Activated CD4-positive, alpha-beta T cell treated with anti-CD3 and anti-CD28 coated beads, Interleukin-10, Interleukin-2, amounts not matched to agents 100 ng/mL and 50 ng/mL, durations not matched to agents 16 hours and 8 hours (primary cell): ENCODE measurements around the gene TMEFF2.

Source experiments
- DNase-seq: peaks from one replicate; pipeline ENCODE4 v3.0.0-alpha.2; 2020

Gene TMEFF2

DNA sequence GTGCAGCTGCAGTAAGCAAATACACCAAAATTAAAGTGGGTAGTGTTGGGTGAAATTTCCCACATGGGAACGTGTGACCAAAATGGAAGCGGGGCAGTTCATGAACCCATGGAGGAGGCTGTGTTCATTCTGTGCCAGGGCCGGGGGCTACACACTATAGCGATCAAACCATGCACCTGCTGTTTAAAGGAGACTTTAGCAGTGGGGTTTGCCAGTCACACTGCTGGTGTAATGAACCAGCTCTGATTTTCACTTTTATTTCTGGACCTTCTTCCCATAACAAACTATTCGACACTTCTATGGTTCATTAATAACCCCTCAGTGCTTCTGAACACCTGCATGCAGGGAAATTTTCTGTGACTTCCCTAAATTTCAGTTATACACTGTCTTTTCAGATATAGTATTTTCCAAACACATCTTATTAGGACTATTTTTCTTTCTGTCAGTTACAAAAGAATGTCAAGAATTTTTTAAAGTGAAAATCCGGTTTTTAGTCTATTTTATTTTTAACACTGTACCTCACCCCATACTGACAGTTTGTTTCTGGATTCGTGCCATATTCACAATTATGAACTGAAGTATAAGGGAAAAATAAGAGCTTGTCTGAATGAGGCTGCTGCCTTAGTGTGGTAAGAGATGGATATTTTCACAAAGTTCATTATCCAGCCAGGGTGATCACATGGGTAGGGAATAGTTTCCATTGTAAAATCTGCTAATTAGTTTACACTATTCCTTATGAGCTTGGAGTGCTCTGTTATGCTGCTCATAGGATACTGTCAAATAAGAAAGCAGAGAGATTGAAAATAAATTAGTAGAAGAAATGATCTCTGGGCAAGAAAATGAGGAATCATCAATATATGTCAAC is 236.5 kb downstream of the TMEFF2 start:
- no peak for DNase-seq

DNA sequence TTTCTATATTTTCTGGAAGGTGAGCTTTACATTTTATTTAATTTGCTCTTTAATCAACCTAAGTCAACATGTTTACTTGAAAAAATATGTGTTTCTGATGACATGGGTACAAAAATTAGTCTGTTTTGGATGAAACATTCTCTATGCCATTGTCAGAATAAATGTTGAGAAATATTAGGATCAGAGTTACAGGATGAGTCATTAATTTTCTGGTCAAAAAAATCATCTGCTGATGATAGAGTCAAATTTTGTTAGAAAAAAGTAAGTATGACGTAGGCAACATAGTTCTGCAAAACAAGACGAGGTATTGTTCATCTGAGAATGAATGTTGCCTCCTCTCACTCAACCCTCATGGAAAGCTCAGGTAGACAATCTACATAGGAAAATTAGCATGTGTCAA is 240.3 kb downstream of the TMEFF2 start:
- DNase-seq: no peak

DNA sequence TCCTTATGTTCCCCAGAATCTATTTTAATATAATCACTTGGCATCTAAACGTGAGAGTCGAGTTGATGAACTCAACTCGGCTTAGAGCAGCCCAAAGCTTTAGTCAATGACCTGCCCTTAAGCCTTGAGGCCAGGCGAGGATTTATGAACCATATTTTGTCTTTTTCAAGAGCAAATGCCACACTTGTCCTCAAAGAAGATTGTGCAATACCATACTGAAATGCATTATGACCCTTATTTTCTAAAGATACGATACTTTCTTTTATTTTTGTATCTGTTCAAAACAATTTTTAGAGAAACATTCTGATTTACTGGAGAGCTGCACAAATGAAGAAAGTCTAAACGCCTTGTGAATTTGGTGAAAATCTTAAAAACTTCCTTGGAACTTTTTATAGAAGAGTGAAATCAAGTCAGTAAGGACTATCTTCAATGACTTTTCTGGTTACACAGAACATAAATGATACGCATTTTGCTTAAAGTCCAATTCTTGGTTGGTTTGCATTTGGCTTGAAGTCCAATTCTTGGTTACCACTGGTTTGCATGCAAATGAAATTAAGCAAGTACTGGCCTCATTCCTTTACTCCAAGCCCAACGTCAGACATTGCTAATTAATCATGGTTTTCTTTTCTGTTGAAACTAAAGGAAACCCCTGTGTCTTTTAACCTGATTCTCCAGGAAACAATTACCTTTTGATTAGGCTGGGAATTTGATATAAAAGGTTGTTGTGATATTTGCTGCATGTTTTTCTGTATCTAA is 242.0 kb downstream of the TMEFF2 start:
- DNase-seq: no peak

DNA sequence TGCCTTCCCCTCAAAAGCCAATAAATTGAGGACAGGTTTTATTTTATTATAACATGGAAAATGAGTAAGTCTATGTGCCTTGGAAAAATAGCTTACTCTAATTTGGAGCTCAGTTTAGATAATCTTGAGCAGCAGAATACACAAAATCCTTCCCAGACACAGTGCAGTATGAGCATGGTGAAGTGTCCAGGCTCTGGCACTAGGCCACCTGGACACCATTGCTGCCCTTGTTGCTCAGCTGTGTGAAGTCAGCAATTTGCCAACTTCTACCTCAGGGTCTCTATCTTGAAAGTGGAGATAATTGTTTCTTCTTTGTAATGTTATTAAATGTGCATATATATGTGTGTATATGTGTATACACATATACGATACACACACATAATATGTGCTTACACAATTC is 242.9 kb downstream of the TMEFF2 start:
- DNase-seq: no peak

DNA sequence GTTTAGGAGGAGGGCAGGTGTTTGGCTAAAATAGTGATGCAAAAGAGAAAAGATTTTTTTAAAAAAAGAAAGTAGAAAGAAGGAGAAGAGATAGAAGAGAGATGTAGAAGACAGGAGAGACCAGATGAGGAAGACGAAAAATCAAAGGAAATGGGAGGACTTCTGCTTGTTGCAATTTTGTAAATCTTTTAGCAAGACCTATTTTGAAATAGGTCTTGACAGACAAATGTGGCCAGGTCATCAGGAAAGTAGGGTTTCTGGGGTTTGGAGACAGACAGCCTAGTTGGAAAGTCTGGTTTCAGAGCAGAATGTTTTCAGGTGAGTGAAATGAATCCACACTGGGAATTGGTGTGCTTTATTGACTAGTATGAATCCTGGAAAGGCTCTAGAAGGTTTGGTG is 243.4 kb downstream of the TMEFF2 start:
- no peak for DNase-seq

DNA sequence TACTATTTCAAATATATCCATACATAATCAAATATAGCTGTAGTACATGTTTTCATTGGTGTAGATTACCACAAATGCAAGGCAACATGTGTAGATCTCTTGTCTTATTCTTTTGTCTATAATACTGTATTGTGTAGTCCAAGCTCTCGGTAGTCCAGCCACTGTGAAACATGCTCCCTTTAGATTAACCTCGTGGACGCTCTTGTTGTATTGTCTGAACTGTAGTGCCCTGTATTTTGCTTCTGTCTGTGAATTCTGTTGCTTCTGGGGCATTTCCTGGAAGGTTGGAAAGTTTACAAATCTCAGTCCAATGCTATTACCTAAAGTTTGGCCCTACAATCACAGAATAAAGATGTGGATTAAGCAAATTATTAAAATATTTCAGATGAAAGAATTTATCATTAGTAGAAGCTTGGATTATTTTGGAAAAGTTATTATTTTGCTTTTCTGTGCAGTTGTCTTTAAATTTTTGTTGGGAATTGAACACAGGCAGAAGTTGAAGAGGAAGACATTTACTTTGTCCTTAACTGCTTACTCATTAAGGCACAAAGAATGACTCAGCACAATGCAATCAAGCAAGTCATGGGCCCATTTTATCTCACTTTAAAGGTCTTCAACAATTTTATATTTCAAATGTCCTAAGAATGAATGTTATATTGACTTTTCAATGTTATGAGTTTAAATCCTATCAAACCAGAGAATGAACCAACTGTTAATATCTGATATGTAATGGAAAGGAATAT is 244.4 kb downstream of the TMEFF2 start:
- no peak for DNase-seq

DNA sequence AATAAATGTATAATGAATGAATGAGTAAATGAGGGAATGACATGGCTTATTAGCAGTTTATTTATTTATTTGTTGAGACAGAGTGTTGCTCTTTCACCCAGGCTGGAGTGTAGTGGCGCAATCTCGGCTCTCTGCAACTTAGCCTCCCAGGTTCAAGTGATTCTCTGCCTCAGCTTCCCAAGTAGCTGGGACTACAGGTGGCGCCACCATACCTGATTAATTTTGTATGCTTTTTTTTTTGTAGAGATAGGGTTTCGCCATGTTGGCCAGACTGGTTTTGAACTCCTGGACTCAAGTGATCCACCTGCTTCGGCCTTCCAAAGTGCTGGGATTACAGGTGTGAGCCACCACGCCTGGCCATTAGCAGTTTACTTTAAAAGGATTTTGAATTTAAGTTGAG is 247.5 kb downstream of the TMEFF2 start:
- DNase-seq: no peak

DNA sequence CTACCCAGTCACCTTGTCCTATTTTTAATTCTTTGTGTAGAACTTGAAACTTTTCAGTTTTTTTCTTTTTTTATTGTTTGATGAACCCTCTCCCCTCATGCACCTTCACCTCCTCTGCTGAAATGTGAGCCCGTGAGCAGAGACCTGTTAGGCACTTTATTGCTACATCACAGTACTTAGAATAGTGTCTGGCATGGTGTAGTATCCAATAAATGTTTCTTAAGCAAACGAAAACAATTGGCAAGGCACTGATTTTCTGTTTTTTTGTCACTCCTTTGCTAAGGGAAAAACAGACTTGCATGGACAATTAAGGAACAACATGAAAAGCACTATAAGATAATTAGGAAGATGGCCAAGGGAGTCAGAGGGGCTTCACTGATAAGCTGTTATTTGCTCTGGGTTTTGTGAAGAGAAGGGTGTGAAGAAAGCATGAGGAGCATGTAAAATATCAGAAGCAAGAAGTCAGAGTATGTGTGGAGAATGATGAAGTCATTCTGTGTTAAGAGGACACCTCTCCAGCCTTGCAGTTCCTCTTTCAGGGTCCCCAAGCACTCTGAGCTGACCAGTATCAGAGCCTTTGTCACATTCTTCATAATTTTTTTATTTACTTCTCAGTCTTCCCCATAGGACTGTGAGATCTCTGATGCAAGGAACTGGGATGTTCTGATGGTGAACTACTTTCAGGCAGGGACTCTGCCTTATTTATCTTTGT is 248.1 kb downstream of the TMEFF2 start:
- no peak for DNase-seq

DNA sequence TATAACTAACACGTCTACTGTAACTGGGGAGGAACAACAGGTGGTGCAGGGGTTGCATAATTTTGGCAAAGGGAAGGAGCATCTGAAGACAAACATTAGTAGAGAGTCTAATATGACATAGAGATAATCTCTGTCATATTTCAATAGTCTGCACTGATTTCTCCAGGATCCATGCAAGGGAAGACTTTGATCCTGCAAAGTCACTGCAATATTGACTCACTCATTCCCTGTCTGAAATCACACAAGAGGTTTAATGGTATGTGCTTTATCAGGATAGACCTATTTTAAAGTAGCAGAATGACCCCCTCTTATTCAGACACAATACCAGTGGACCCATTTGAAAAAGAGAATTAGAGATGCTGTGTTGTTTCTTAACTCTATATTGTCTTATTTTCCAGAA is 249.1 kb downstream of the TMEFF2 start:
- DNase-seq: no peak

DNA sequence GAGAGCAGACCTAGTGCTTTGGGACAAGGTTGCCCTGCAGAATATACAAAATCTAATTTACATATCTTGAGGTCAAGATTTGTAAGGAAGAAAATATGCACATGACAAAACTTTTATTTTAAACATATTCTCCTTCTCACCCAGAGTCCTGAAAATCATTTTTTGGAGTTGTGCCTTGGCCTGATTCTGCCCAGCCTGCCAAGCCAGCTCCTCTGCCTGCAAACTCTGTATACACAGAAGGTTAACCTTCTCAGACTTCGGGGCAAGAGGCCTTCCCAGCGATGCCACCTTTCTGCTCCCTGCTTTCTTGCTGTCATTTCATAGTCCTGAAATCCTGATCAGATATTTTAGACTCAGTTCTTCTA is 252.0 kb downstream of the TMEFF2 start:
- no peak for DNase-seq

DNA sequence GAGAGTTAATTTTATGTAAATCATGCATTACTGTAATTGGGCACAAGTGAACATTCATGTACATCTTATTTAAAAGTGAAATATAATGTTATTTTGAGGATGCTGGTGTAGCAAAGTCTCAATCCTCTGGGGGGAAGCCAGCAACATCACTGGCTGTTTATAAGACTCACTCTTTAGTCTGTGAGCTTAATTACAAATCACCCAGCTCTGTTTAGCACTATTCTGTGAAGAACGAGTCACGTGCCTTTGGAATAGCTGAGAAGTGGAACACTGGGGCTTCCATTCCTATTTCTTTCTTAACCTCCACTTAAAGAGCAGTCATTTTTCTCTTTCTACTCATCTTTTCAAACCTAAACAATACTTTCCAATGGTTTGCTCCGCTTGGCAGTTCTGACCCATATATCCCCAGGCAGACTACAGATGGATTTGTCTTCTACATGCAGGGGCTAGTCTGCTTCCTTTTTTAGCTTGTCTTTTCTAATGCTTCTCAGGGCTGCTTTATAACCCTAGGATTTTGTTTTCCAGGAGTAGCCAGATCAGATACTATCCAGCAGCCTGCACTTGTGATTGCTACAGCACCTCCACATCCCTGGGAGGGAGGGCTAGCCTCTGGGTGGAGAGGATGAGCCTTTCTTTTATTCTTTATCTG is 252.5 kb downstream of the TMEFF2 start:
- DNase-seq: no peak

DNA sequence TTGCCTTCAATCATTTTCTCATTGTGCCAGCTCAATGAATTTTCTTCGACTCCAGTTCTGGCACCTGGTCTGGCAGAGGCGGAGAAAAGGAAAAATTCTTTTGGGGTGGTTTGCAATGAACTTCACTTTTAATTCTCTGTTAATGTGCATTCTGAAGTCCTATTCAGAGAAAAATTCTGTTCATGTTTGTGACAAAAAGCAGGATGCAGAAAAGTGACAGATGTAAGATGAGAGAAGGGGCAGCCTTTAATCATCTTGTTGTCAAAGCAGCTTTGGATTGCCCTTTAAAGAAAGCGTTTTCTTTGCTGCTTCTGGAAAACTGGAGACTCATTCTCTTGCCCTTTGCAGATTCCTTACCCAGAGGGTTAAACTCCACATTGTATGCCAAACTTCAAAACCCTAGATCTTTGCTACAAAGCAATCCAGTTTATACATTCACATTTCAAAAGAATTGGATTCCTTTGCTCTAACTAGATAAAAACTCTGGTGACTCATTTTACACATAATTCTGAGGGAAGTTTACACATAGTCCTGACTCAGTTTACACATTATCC is 253.3 kb downstream of the TMEFF2 start:
- DNase-seq: no peak

DNA sequence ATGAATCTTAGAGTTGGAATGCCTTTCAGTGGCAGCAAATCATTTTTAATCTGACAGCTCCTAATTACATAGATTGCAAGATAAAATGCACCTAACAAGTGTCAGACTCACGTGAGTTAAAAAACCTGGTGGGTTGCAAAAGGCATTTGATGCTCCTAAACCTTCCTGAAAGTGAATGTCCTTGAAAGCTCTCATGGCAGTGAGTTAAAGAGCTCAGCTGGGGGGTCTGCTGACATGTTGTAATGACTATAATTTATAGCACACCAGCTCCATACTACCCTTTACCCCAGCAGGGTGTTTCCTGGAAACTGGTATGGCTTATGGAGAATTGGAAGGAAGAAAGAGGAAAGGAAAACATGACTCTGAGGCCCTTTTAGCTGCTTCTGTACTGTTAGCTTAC is 256.0 kb downstream of the TMEFF2 start:
- DNase-seq: no peak

DNA sequence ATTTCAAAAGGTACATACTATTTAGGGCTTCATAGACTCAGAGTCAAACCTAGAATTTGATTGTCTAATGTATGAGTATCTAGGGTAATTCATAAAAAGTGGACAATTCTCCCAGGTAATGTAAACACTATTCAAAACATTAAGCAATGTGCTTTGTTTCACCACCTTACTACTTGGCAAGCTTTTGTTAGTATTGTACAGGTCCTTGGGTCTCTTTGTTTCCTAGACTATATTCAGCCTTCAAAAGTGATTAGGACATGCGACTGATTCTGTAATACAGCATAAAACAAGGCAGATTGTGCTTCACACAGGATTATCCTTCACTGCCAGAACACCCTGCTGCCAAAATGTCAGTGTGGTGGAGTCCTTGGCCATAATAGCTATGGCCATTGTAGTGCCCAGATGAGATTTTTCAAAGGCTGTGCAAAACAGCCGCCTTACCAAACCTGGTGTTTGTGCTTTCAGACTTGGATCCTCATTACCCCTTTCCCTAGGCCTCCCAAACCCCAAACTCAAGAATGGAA is 257.8 kb downstream of the TMEFF2 start:
- DNase-seq: no peak

DNA sequence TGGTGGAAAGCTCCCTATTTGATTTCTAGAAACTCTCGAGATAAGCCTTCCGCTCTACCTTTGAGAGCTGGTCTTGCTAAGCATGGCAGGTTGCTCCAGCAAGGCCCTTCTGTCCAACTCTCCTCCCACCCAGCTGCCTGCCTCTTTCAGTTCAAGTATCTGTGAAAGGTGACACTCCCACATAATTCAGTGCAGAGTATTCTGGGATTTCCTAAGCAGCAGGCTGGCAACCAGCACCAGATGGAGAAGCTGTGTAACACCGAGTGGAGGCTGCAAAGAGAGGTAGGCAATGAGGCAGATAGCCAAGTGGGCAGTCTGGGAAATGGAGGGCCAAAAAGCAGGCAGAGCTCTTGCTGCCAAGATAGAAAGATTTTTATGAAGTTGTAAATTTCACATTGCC is 259.5 kb downstream of the TMEFF2 start:
- DNase-seq: no peak

DNA sequence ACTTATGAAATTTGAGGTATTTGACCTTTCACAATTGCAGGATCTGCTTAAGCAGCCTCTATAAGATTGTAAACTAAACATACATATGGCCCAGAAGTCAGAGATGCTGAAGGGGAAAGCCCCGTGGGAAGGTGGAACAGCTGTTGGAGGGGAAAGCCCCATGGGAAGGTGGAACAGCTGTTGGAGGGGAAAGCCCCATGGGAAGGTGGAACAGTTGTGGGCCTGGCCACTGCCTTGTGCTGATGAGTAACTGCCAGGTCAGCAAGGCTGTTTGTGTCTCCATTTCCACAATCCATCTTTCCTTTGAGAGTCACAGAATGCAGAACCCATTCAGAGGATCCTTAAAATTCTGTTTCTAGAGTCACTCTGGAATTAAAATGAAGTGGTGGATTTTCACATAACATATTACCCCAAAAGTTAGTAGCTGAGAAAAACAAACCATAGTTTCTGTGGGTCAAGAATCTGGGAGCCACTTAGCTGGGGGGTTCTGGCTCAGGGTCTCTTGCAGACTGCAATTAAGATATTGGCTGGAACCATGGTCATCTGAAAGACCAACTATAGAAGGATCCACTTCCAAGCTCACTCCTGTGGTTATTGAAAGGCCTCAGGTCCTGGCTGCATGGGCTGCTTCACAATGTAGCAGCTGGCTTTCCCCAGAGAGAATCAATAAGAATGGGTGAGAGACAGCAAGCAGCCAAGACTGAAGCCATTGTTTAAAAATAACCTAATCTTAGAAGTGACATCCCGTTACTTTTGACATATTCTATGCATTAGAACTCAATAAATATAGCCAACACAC is 261.2 kb downstream of the TMEFF2 start:
- peak; percentile 4 for DNase-seq

DNA sequence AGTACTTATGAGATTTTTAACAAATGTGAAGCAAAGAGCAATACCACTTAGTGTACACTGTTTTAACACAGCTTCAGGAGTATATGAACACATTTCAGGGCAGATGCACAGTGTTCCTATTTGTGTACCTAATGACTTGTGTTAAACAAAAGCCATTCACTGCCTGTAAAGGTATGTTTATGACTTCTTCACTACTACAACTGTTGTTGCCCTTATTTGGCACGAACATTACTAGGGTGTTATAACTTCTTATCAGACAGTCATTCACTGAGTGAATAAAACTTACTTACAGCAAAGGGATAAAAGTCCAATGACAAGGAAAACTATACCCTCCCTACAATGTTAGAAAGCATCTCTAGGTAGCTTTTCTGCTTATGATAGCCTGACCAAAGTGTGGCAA is 262.4 kb downstream of the TMEFF2 start:
- no peak for DNase-seq

DNA sequence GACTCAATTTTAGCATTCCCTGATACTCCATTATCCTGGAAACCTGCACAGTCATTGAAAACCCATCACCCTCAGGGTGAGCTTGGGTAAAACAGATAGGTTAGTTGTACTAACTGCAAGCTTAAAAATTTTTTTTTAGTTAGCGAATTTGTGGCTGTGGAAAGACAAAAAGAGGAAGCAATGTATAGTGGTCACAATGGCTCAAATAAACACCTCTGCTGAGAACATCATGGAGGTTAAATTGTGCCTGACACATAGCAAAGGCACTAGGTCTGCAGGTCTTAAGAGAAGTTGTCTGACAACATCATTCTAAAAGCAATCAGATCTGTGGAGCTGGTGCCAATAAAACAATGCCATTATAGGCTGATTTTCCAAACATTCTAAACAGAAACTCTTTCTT is 263.4 kb downstream of the TMEFF2 start:
- no peak for DNase-seq

DNA sequence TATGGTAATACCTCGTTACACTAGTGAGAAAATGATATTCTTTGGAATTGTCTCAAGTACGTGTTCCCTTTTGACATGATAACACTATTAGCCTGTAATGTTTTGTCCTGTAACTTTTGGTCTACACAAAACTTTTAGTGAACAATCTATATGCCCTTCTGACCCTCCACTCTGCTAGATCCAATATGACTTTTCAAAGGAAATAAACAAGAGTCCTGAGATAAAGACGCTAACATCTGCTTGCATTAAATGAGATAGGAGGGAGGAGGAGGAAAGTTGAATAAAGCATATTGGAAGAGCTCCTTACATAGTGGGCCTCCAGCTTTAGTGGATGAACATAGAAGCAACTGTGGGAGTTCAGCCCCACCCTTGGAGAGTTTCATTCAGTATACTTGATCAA is 264.5 kb downstream of the TMEFF2 start:
- no peak for DNase-seq

DNA sequence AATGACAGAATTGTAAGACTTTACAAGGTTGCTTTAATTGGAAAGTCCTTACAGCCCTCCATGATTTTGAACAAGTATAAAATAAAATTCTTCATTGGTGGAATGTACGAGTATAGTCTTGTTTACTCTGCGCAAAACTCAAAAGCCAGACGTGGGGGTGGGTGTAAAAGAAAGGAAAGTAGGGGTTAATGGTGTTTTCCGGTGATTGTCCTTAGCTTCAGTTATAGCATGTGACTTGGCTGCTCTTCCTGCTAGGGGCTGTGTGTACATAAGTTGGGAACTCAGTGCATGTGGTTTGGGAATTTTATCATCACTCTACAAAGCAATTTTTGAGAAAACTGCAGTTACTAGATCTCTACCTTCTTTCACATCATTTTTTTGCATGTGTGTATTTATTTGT is 265.4 kb downstream of the TMEFF2 start:
- DNase-seq: no peak

DNA sequence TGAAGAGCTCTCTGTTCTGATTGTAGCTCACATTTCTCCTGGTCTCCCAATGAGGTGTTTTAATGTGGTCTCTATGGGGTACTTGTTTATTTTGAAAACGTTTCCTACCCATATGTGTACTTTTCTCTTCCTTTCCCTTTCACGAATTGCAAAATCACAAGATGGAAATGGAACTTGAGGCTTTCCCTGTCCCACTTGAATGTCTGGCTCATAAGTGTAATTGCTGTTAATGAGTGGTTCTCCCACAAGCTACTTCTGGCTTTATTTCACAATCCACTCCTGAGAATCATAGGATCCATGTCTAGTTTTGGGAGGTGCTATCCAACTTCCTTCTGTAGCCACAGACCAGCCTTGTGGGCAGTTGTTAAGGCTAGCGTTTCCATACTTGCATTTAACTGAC is 266.7 kb downstream of the TMEFF2 start:
- DNase-seq: no peak
